ENCODE measurements around the gene CCDC88B. TPM values are rescaled to one million over a fixed set of nuclear protein-coding genes. Genes with fewer than 3 reads are reported as not detected.
"Not testable (repeated sequence)": the region's sequence is repeated elsewhere in the genome, so short reads cannot be mapped to it uniquely, and the experiment has no call there.

CCDC88B gene
- total RNA-seq, 1 donor from 2014 or later = 0.30 TPM

- H3K4me3 Mint-ChIP-seq (ENCODE audit: unreplicated experiment) = peak overlapping the region; percentile 91
- H3K27me3 Mint-ChIP-seq (ENCODE audit: unreplicated experiment) = no peaks in the 10 kb centered on the region
- H3K27ac Mint-ChIP-seq (ENCODE audit: unreplicated experiment) = peak overlapping the region; percentile 47
- H3K36me3 Mint-ChIP-seq (ENCODE audit: unreplicated experiment) = no peaks in the 10 kb centered on the region
- H3K4me1 Mint-ChIP-seq (ENCODE audit: unreplicated experiment) = peaks cover 18% of the 10 kb centered on the region
- no peaks in the 10 kb centered on the region for H3K9me3 Mint-ChIP-seq (ENCODE audit: unreplicated experiment)
- TF ChIP-seq CTCF (IDR thresholded peaks at IDR 0.05) = no peak
- DNase-seq (ENCODE audit: extremely low spot score, unreplicated experiment) = no peak
Measured at GRCh38 chr11:64306876-64307622, 33.0 kb upstream of the CCDC88B start.

GRCh38 chr11:64307795-64308194, 32.2 kb upstream of the CCDC88B start:
- not testable (repeated sequence) for H3K27ac Mint-ChIP-seq (ENCODE audit: unreplicated experiment); H3K27me3 Mint-ChIP-seq (ENCODE audit: unreplicated experiment); H3K9me3 Mint-ChIP-seq (ENCODE audit: unreplicated experiment); DNase-seq (ENCODE audit: extremely low spot score, unreplicated experiment); H3K4me3 Mint-ChIP-seq (ENCODE audit: unreplicated experiment); H3K36me3 Mint-ChIP-seq (ENCODE audit: unreplicated experiment)
- peaks cover 18% of the 10 kb centered on the region for H3K4me1 Mint-ChIP-seq (ENCODE audit: unreplicated experiment)

- H3K36me3 Mint-ChIP-seq (ENCODE audit: unreplicated experiment) = peaks cover 4% of the 10 kb centered on the region
- H3K27ac Mint-ChIP-seq (ENCODE audit: unreplicated experiment) = peak overlapping the region; percentile 57
Measured at GRCh38 chr11:64312947-64313346, 27.1 kb upstream of the CCDC88B start.

GRCh38 chr11:64313491-64314145, 26.4 kb upstream of the CCDC88B start:
- TF ChIP-seq CTCF (IDR thresholded peaks at IDR 0.05) = no peak
- Mint-ChIP-seq H3K27me3 (ENCODE audit: unreplicated experiment) (no peaks in the 10 kb centered on the region), H3K9me3 (ENCODE audit: unreplicated experiment) (no peaks in the 10 kb centered on the region), H3K4me3 (ENCODE audit: unreplicated experiment) (no peak overlapping the region), H3K27ac (ENCODE audit: unreplicated experiment) (peak overlapping the region; percentile 37), H3K4me1 (ENCODE audit: unreplicated experiment) (peaks cover 13% of the 10 kb centered on the region), H3K36me3 (ENCODE audit: unreplicated experiment) (peaks cover 4% of the 10 kb centered on the region)
- DNase-seq (ENCODE audit: extremely low spot score, unreplicated experiment) = no peak

More at GRCh38 chr11:64312947-64313346, 27.1 kb upstream of the CCDC88B start:
- no peak overlapping the region for H3K4me3 Mint-ChIP-seq (ENCODE audit: unreplicated experiment)
- no peaks in the 10 kb centered on the region for H3K9me3 Mint-ChIP-seq (ENCODE audit: unreplicated experiment)
- no peak for DNase-seq (ENCODE audit: extremely low spot score, unreplicated experiment)
- TF ChIP-seq CTCF (IDR thresholded peaks at IDR 0.05) = no peak
- H3K27me3 Mint-ChIP-seq (ENCODE audit: unreplicated experiment) = no peaks in the 10 kb centered on the region
- peaks cover 13% of the 10 kb centered on the region for H3K4me1 Mint-ChIP-seq (ENCODE audit: unreplicated experiment)

- Mint-ChIP-seq H3K27me3 (ENCODE audit: unreplicated experiment) (no peaks in the 10 kb centered on the region), H3K27ac (ENCODE audit: unreplicated experiment) (no peak overlapping the region)
Measured at GRCh38 chr11:64314146-64314804, 25.7 kb upstream of the CCDC88B start.

More at GRCh38 chr11:64314146-64314804, 25.7 kb upstream of the CCDC88B start:
- Mint-ChIP-seq H3K4me1 (ENCODE audit: unreplicated experiment) (peaks cover 18% of the 10 kb centered on the region), H3K4me3 (ENCODE audit: unreplicated experiment) (no peak overlapping the region), H3K9me3 (ENCODE audit: unreplicated experiment) (no peaks in the 10 kb centered on the region), H3K36me3 (ENCODE audit: unreplicated experiment) (peaks cover 4% of the 10 kb centered on the region)
- TF ChIP-seq CTCF (IDR thresholded peaks at IDR 0.05) = no peak
- DNase-seq (ENCODE audit: extremely low spot score, unreplicated experiment) = no peak

Measured in osteocyte (in vitro differentiated cells).